Loucy (cell line): ENCODE data around the gene TOP3B.

Source experiments
- H2AFZ ChIP-seq: fragments of 200-600 bp; sonication (generic); 2 replicates; pipeline ENCODE4 v1.6.0; 2016; ENCODE audit warnings: antibody characterized with exemption, mild to moderate bottlenecking, low read length, moderate library complexity
- H3F3A ChIP-seq: fragments of 200-600 bp; 2 replicates; pipeline ENCODE4 v1.6.0; 2016; ENCODE audit warnings: antibody characterized with exemption, low read depth, mild to moderate bottlenecking
- H3K27me3 ChIP-seq: fragments of 200-600 bp; sonication (generic); 2 replicates; pipeline ENCODE4 v1.6.1; 2014; ENCODE audit warnings: low read length, mild to moderate bottlenecking; ENCODE audit not compliant: insufficient read depth, poor library complexity, severe bottlenecking
- H3K36me3 ChIP-seq: fragments of 200-600 bp; sonication (generic); 2 replicates; pipeline ENCODE4 v1.6.1; 2016; ENCODE audit warnings: low read length; ENCODE audit not compliant: insufficient read depth
- H3K4me1 ChIP-seq: fragments of 200-600 bp; sonication (generic); 2 replicates; pipeline ENCODE4 v1.5.1; 2014; ENCODE audit warnings: low read length, mild to moderate bottlenecking; ENCODE audit not compliant: insufficient read depth, poor library complexity, severe bottlenecking
- H3K4me2 ChIP-seq: fragments of 200-600 bp; sonication (generic); 2 replicates; pipeline ENCODE4 v1.6.0; 2014; ENCODE audit warnings: antibody characterized with exemption, low read length, low read depth, mild to moderate bottlenecking; ENCODE audit not compliant: poor library complexity, severe bottlenecking
- H3K4me3 ChIP-seq: fragments of 200-600 bp; sonication (generic); 2 replicates; pipeline ENCODE4 v1.5.1; 2014; ENCODE audit warnings: low read length, mild to moderate bottlenecking, mixed read lengths; ENCODE audit not compliant: poor library complexity, severe bottlenecking
- H3K79me2 ChIP-seq: fragments of 200-600 bp; sonication (generic); 2 replicates; pipeline ENCODE4 v1.6.1; 2014; ENCODE audit warnings: low read length; ENCODE audit not compliant: insufficient read depth
- H3K9ac ChIP-seq: fragments of 200-600 bp; sonication (generic); 2 replicates; pipeline ENCODE4 v1.6.0; 2014; ENCODE audit warnings: mild to moderate bottlenecking, low read depth, low read length, moderate library complexity; ENCODE audit not compliant: poor library complexity, severe bottlenecking
- H3K9me2 ChIP-seq: fragments of 200-600 bp; sonication (generic); replicated peaks from 2 replicates; pipeline ENCODE4 v1.6.1; 2016; ENCODE audit warnings: low read depth, low read length, mixed read lengths
- H3K9me3 ChIP-seq: fragments of 200-600 bp; sonication (generic); 2 replicates; pipeline ENCODE4 v1.6.1; 2014; ENCODE audit warnings: mild to moderate bottlenecking, antibody characterized with exemption, low read length, low read depth; ENCODE audit not compliant: insufficient read depth
- H4K20me1 ChIP-seq: fragments of 200-600 bp; sonication (generic); 2 replicates; pipeline ENCODE4 v1.6.0; 2014; ENCODE audit warnings: antibody characterized with exemption, low read length, mild to moderate bottlenecking; ENCODE audit not compliant: insufficient read depth, poor library complexity, severe bottlenecking
- CTCF ChIP-seq: fragments of 200-600 bp; sonication (generic); conservative IDR thresholded peaks from 2 replicates; pipeline ENCODE4 v1.5.1; 2014; ENCODE audit warnings: mild to moderate bottlenecking, antibody characterized with exemption, low read length
- EZH2phosphoT487 ChIP-seq: fragments of 200-600 bp; IDR thresholded peaks from 2 replicates; pipeline ENCODE4 v1.6.1; 2018; ENCODE audit warnings: antibody characterized with exemption, mild to moderate bottlenecking, moderate library complexity, borderline replicate concordance

The TOP3B gene

GRCh38 chr22:22010358-22010757, 27.8 kb upstream of the TOP3B start:
- Histone ChIP-seq H2AFZ (no peak overlapping the region), H3K36me3 (no peaks in the 10 kb centered on the region), H3K4me3 (no peak overlapping the region), H3K27me3 (no peaks in the 10 kb centered on the region), H3K79me2 (no peaks in the 10 kb centered on the region), H3F3A (no peaks in the 10 kb centered on the region), H4K20me1 (no peaks in the 10 kb centered on the region), H3K9ac (no peak overlapping the region), H3K9me3 (no peaks in the 10 kb centered on the region), H3K4me2 (no peak overlapping the region), H3K9me2 (no peaks in the 10 kb centered on the region), H3K4me1 (no peaks in the 10 kb centered on the region)
- no peak for TF ChIP-seq CTCF
- TF ChIP-seq EZH2phosphoT487: no peak

- Histone ChIP-seq H3K79me2 (no peaks in the 10 kb centered on the region), H3K9me2 (no peaks in the 10 kb centered on the region), H3F3A (no peaks in the 10 kb centered on the region), H2AFZ (no peak overlapping the region), H3K4me1 (no peaks in the 10 kb centered on the region), H3K9ac (no peak overlapping the region), H3K36me3 (no peaks in the 10 kb centered on the region), H3K4me3 (no peak overlapping the region), H3K9me3 (no peaks in the 10 kb centered on the region), H4K20me1 (no peaks in the 10 kb centered on the region), H3K4me2 (no peak overlapping the region), H3K27me3 (no peaks in the 10 kb centered on the region)
- TF ChIP-seq CTCF (no peak), EZH2phosphoT487 (no peak)
Measured at GRCh38 chr22:22009661-22010060, 27.1 kb upstream of the TOP3B start.

- Histone ChIP-seq H4K20me1 (no peaks in the 10 kb centered on the region), H3K4me2 (no peak overlapping the region), H3F3A (no peaks in the 10 kb centered on the region), H3K9me2 (no peaks in the 10 kb centered on the region), H3K36me3 (no peaks in the 10 kb centered on the region), H3K9me3 (no peaks in the 10 kb centered on the region), H3K79me2 (no peaks in the 10 kb centered on the region), H2AFZ (no peak overlapping the region), H3K9ac (no peak overlapping the region), H3K4me1 (no peaks in the 10 kb centered on the region), H3K27me3 (no peaks in the 10 kb centered on the region), H3K4me3 (no peak overlapping the region)
- TF ChIP-seq CTCF: no peak
- TF ChIP-seq EZH2phosphoT487: no peak
Measured at GRCh38 chr22:22006596-22006990, 24.0 kb upstream of the TOP3B start.
